KMS-11 (cell line): Measurements from ENCODE around the gene CDK17.

Experiments
- H2AFZ ChIP-seq: fragments of 200-600 bp; sonication (generic); 2 replicates; pipeline ENCODE4 v1.6.1; 2016; ENCODE audit warnings: antibody characterized with exemption, mixed run types, low read depth
- H3K27ac ChIP-seq: fragments of 200-600 bp; sonication (generic); 2 replicates; pipeline ENCODE4 v1.6.1; 2016; ENCODE audit warnings: mild to moderate bottlenecking, mixed run types
- H3K27me3 ChIP-seq: fragments of 200-600 bp; sonication (generic); 2 replicates; pipeline ENCODE4 v1.6.1; 2017; ENCODE audit warnings: mild to moderate bottlenecking, low read depth, mixed run types, moderate library complexity; ENCODE audit not compliant: insufficient read depth
- H3K36me3 ChIP-seq: fragments of 200-600 bp; sonication (generic); 2 replicates; pipeline ENCODE4 v1.6.1; 2017; ENCODE audit warnings: mild to moderate bottlenecking, mixed run types; ENCODE audit not compliant: insufficient read depth
- H3K4me1 ChIP-seq: fragments of 200-600 bp; sonication (generic); 2 replicates; pipeline ENCODE4 v1.6.1; 2016; ENCODE audit warnings: mild to moderate bottlenecking, low read depth, mixed run types; ENCODE audit not compliant: poor library complexity, severe bottlenecking
- H3K4me2 ChIP-seq: fragments of 200-600 bp; sonication (generic); 2 replicates; pipeline ENCODE4 v1.7.0; 2016; ENCODE audit warnings: mild to moderate bottlenecking, mixed run types
- H3K4me3 ChIP-seq: fragments of 200-600 bp; sonication (generic); IDR thresholded peaks from 2 replicates; pipeline ENCODE4 v1.6.1; 2017; ENCODE audit warnings: low read depth, low read length, mixed read lengths; ENCODE audit not compliant: insufficient read depth
- H3K79me2 ChIP-seq: fragments of 200-600 bp; sonication (generic); 2 replicates; pipeline ENCODE4 v1.6.1; 2016; ENCODE audit warnings: low read depth, mixed run types; ENCODE audit not compliant: insufficient read depth
- H3K9ac ChIP-seq: fragments of 200-600 bp; sonication (generic); 2 replicates; pipeline ENCODE4 v1.6.1; 2016; ENCODE audit warnings: mild to moderate bottlenecking, mixed run types
- H4K20me1 ChIP-seq: fragments of 200-600 bp; sonication (generic); 2 replicates; pipeline ENCODE4 v1.6.1; 2016; ENCODE audit warnings: mild to moderate bottlenecking, mixed run types; ENCODE audit not compliant: insufficient read depth
- CTCF ChIP-seq: fragments of 200-600 bp; sonication (generic); conservative IDR thresholded peaks from 2 replicates; pipeline ENCODE4 v1.6.1; 2017; ENCODE audit warnings: low read depth, mild to moderate bottlenecking, antibody characterized with exemption, low read length, moderate library complexity, mixed read lengths

Gene CDK17

GRCh38 chr12:96416033-96416799 lies 16.0 kb upstream of the CDK17 start:
- Histone ChIP-seq H3K36me3 (no peaks in the 10 kb centered on the region), H4K20me1 (no peaks in the 10 kb centered on the region), H3K9ac (no peak overlapping the region), H3K27ac (no peak overlapping the region), H3K27me3 (no peaks in the 10 kb centered on the region), H3K4me2 (no peak overlapping the region), H3K4me1 (peaks cover 19% of the 10 kb centered on the region), H3K4me3 (no peak overlapping the region), H3K79me2 (no peaks in the 10 kb centered on the region), H2AFZ (no peak overlapping the region)
- no peak for TF ChIP-seq CTCF

GRCh38 chr12:96414637-96415036 lies 14.4 kb upstream of the CDK17 start:
- Histone ChIP-seq H3K79me2 (no peaks in the 10 kb centered on the region), H3K36me3 (no peaks in the 10 kb centered on the region), H3K4me1 (peaks cover 19% of the 10 kb centered on the region), H3K4me3 (no peak overlapping the region), H3K9ac (no peak overlapping the region), H2AFZ (no peak overlapping the region), H4K20me1 (no peaks in the 10 kb centered on the region), H3K27ac (no peak overlapping the region), H3K4me2 (no peak overlapping the region), H3K27me3 (no peaks in the 10 kb centered on the region)
- no peak for TF ChIP-seq CTCF

DNA sequence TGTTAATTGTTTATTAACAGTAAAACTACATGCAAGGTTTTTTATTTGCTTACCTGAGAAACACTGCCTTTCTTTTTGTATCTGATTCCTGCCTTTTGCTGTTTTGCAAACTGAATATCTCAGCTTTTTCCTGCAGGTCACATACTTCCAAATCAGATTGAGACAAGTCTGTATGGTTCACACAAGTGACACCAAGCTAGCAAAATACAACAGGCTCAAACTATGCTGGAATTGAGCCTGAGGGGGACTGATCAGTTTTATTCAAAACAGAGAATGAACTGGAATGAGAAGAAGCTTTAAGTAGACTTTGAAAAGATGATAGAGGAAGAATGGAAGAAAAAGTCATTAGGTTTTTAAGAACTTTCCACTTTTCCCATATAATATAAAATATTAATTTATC lies 12.2 kb upstream of the CDK17 start:
- Histone ChIP-seq H3K79me2 (no peaks in the 10 kb centered on the region), H3K27me3 (no peaks in the 10 kb centered on the region), H4K20me1 (no peaks in the 10 kb centered on the region), H2AFZ (no peak overlapping the region), H3K9ac (no peak overlapping the region), H3K27ac (no peak overlapping the region), H3K36me3 (no peaks in the 10 kb centered on the region), H3K4me1 (peaks cover 22% of the 10 kb centered on the region), H3K4me3 (no peak overlapping the region), H3K4me2 (no peak overlapping the region)
- no peak for TF ChIP-seq CTCF

GRCh38 chr12:96409731-96410130 lies 9.5 kb upstream of the CDK17 start:
- Histone ChIP-seq H3K79me2 (no peaks in the 10 kb centered on the region), H4K20me1 (no peaks in the 10 kb centered on the region), H3K4me2 (no peak overlapping the region), H3K4me1 (peaks cover 21% of the 10 kb centered on the region), H2AFZ (no peak overlapping the region), H3K27ac (no peak overlapping the region), H3K4me3 (no peak overlapping the region), H3K27me3 (no peaks in the 10 kb centered on the region), H3K36me3 (no peaks in the 10 kb centered on the region), H3K9ac (no peak overlapping the region)
- no peak for TF ChIP-seq CTCF
